T-helper 17 cell (primary cell): ENCODE measurements around the gene KMT5B. TPM values are rescaled to one million over a fixed set of nuclear protein-coding genes. Genes with fewer than 3 reads are reported as not detected.

Source experiments
- ATAC-seq: fragments of 150-1000 bp; cut with Tn5 transposase; 2 replicates; pipeline ENCODE4 v1.10.0; 2021; ENCODE audit warnings: mild to moderate bottlenecking, moderate library complexity
- DNase-seq, 3 donors: peaks; one replicate each; pipeline versions ENCODE4 v3.0.0 to v3.0.0-alpha.2; 2020 to 2021
- H3K9me3 ChIP-seq: one replicate; pipeline ENCODE4 v1.7.0; 2013; ENCODE audit warnings: low read length, mild to moderate bottlenecking; ENCODE audit not compliant: control insufficient read depth, poor library complexity, severe bottlenecking
- H3K27ac Mint-ChIP-seq: one replicate; pipeline ENCODE4 v1.8.0; 2022; ENCODE audit warnings: mild to moderate bottlenecking, moderate library complexity, mixed read lengths
- H3K27me3 Mint-ChIP-seq: one replicate; pipeline ENCODE4 v1.8.0; 2022; ENCODE audit warnings: mixed read lengths
- H3K36me3 Mint-ChIP-seq: one replicate; pipeline ENCODE4 v1.8.0; 2022; ENCODE audit warnings: low read depth, mixed read lengths
- H3K4me1 Mint-ChIP-seq: one replicate; pipeline ENCODE4 v1.8.0; 2022; ENCODE audit warnings: mild to moderate bottlenecking, mixed read lengths
- H3K4me3 Mint-ChIP-seq: one replicate; pipeline ENCODE4 v1.8.0; 2022; ENCODE audit warnings: mild to moderate bottlenecking, moderate library complexity, mixed read lengths
- total RNA-seq, 4 donors: library from RNA in 2 of 4; stranded (reverse) in 2 of 4; gene quantifications; one replicate each; pipeline ENCODE4 v1.2.3 and lab custom pipeline; 2022 to 2026

KMT5B gene
- total RNA-seq, 2 donors from 2014 or later = 30.5 to 33.8 TPM

DNA sequence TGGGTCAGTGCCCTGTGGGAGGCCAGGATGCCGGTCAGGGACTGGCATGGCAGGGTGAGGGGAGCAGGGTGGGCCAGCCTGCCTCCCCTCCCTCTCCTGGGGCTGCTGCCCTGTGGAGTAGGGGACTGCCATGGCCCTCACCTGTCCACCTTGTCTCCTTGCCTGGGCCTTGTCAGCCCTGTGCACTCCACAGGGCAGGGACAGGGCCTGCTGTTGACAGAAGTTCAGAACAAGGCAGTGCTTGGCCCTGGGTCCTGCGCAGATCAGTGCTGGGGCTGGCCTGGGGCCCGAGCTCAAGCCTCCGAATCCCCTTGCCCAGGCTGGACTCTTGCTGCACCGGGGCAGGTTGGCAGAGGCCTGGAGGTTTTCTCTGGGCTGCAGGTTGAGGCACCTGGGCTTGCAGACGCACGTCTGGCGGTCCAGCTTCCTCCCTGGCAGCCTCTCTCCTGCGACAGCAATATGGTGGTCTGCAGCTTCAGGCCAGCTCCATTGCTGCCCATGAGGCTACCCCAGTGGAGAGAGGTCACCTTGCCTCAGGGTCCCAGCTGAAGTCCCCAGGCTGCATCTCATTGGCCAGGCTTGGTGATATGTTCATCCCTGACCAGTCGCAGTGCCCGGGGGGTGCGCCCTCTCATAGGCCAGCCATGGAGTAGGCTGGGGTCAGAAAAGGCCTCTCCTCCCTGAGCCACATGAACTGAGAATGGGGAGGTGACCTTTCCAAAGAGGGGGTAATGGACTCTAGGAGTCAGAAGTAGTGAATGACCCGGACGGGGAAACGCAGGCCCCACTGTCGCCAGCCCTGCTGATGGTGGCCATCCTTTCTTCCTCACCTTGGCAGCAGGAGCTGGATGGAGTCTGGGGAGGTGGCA is 70.4 kb downstream of the KMT5B start:
- H3K36me3 Mint-ChIP-seq = no peaks in the 10 kb centered on the region
- no peak overlapping the region for H3K4me3 Mint-ChIP-seq
- H3K9me3 ChIP-seq = no peaks in the 10 kb centered on the region
- ATAC-seq = no peak
- no peak overlapping the region for H3K27ac Mint-ChIP-seq
- no peaks in the 10 kb centered on the region for H3K27me3 Mint-ChIP-seq
- no peak for DNase-seq
- H3K4me1 Mint-ChIP-seq = peaks cover 12% of the 10 kb centered on the region

DNA sequence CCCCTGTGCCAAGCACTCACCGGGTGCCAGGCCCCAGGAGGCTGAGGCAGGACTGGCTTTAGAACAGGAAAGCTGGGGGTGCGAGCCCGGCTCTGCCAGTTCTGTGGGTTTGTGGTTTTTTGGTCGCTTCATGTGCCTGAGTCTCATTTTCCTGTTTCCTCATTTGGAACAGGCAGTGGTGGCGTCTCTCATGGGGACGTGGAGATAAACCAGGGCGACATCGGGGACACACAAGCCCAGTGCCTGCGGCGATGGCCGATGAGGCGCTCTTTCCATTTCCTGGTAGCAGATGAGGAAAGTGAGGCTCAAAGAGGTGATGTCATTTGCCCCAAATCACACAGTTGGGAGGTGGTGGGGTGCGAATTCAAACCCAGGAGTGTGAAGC is 71.1 kb downstream of the KMT5B start:
- Mint-ChIP-seq H3K4me1 (peaks cover 12% of the 10 kb centered on the region), H3K27me3 (no peaks in the 10 kb centered on the region), H3K27ac (no peak overlapping the region), H3K36me3 (no peaks in the 10 kb centered on the region), H3K4me3 (peak overlapping the region; percentile 41)
- DNase-seq (no peak), ATAC-seq (peak; percentile 53)
- no peaks in the 10 kb centered on the region for H3K9me3 ChIP-seq

DNA sequence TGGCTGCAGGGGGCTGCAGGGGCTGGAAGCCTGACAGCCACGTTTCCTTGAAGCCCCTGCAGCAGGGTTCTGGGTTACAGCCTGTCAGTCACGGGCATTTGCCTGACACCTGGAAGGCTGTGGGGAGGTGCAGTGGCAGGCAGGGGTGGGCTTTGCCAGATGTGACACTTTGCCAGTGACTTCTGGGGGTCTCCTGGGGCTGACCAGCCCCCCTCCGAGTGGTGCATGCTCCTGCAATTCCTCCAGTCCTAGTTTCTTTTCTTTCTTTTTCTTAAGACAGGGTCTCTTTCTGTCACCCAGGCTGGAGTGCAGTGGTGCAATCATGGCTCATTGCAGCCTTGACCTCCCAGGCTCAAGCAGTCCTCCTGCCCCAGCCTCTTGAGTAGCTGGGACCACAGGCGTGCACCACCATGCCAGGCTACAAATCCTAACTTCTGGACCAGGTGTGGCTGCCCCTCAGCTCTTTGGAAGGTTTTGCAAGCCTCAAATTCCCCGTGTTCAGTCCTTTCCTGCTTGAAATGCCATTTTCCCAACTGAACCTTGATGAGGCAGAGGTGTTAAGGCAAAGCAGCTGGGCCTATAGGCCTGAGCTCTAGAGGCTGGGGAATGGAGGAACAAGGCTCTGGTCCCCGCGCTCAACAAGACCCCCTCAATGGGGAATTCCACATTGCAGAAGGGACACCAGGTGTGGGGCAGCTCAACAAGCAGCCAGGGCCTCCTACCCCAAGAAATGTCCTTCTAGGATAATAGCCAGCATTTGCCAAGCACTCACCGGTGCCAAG is 71.7 kb downstream of the KMT5B start:
- ATAC-seq = no peak
- no peak for DNase-seq
- Mint-ChIP-seq H3K4me1 (peaks cover 12% of the 10 kb centered on the region), H3K27me3 (no peaks in the 10 kb centered on the region), H3K27ac (no peak overlapping the region), H3K4me3 (no peak overlapping the region), H3K36me3 (no peaks in the 10 kb centered on the region)
- no peaks in the 10 kb centered on the region for H3K9me3 ChIP-seq

DNA sequence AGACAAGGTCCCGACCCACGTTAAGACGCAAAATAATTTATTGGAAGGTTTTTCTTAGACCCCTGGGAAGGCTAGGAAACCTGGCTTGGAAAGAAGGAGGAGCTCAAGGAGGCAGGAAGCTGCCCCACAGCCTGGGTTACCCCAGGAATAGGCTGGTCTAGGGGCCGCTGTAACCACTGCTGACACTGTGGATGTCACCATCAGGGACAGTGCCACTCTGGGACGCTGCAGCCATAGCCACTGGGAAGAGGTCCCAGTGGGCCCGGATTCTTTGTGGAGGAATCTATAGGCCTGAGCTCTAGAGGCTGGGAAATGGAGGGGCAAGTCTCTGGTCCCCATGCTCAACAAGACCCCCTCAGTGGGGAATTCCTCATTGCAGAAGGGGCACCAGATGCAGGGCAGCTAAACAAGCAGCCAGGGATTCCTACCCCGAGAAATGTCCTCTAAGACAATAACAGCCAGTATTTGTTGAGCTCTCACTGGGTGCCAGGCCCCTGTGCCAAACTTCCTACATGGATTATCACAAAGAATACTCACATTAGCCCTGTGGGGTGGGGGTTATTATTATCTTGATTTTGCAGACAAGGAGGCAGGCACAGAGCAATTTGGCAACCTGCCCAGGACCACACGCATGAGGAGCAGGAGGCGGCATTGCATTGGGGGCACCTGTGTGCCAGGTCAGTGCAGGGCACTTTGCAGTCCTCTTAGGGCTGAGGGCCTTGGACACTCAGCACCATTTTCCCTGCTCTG is 72.4 kb downstream of the KMT5B start:
- H3K9me3 ChIP-seq = no peaks in the 10 kb centered on the region
- ATAC-seq (no peak), DNase-seq (no peak)
- Mint-ChIP-seq H3K36me3 (no peaks in the 10 kb centered on the region), H3K27ac (no peak overlapping the region), H3K4me3 (no peak overlapping the region), H3K4me1 (peaks cover 12% of the 10 kb centered on the region), H3K27me3 (no peaks in the 10 kb centered on the region)

DNA sequence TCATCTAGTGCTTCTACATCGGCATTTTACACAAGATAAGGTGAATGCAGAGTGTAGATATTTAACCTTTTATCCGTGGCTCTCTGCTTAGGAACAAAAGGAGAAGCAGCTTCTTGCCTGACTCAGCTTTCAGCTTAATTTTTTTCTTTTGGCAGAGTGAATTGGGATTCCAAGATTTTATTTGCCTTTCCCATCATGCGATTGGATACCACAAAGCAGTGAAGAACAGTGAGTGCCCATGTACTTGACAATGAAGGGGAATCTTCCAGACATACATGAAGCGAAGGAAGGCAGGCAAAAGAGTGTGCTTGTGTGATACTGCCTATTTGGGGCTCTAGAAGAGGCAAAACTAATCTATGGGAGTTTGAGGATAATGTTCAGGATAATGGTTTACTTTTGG is 74.9 kb downstream of the KMT5B start:
- no peak overlapping the region for H3K4me3 Mint-ChIP-seq

DNA sequence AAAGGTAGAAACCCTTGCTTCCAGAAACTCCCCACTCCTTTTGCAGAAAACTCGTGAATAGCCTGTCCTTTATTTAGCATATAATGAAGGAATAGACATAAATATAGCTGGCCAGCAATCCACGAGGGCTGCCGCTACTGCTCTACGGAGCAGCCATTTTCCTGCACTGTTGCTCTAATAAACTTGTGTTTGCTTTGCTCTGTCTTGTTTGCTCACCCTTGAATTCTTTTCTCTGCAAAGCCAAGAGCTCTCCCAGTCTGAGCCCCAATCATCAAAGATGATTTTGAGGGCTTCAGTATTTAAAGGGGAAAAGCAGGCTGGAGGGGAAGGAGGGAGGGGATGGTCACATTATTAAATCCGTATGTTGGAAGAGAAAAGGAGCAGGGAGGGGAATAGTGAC is 75.3 kb downstream of the KMT5B start:
- DNase-seq (no peak), ATAC-seq (no peak)
- H3K9me3 ChIP-seq = no peaks in the 10 kb centered on the region
- Mint-ChIP-seq H3K36me3 (peaks cover 2% of the 10 kb centered on the region), H3K4me3 (no peak overlapping the region), H3K4me1 (peaks cover 12% of the 10 kb centered on the region), H3K27me3 (no peaks in the 10 kb centered on the region), H3K27ac (no peak overlapping the region)

More for the DNA sequence above, 74.9 kb downstream of the KMT5B start:
- no peak for DNase-seq
- Mint-ChIP-seq H3K36me3 (peaks cover 2% of the 10 kb centered on the region), H3K27ac (no peak overlapping the region), H3K27me3 (no peaks in the 10 kb centered on the region), H3K4me1 (peaks cover 12% of the 10 kb centered on the region)
- no peak for ATAC-seq
- no peaks in the 10 kb centered on the region for H3K9me3 ChIP-seq

DNA sequence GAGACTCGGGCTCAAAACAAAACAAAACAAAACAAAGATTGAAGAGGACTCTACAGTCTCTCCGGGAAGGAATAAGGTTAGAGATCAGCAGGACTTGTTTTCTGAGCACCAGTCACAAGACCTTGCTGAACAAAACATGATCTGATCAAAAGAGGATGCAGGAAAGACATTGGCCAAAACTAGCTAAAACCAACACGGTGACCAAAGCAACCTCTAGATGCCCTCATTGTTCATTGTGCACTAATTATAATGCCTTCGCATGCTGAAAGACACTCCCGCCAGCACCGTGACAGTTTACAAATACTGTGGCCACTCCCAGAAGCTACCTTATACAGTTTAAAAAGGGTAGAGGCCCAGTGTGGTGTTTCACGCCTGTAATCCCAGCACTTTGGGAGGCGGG is 76.2 kb downstream of the KMT5B start:
- Mint-ChIP-seq H3K27me3 (no peaks in the 10 kb centered on the region), H3K4me1 (peaks cover 6% of the 10 kb centered on the region), H3K27ac (no peak overlapping the region), H3K36me3 (peaks cover 2% of the 10 kb centered on the region), H3K4me3 (no peak overlapping the region)
- no peaks in the 10 kb centered on the region for H3K9me3 ChIP-seq
- DNase-seq = no peak
- no peak for ATAC-seq

DNA sequence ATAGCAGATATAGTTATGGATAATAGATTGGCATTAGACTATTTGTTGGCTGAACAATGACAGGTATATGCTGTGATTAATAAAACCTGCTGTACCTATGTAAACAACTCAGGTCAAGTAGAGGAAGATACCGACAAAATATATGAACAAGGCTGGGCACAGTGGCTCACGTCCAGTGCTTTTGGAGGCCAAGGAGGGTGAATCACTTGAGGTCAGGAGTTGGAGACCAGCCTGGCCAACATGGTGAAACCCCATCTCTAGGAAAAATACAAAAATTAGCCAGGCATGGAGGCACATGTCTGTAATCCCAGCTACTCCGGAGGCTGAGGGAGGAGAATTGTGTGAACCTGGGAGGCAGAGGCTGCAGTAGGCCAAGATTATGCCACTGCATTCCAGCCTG is 77.9 kb downstream of the KMT5B start:
- DNase-seq = no peak
- no peaks in the 10 kb centered on the region for H3K27me3 Mint-ChIP-seq
- no peak for ATAC-seq
- no peak overlapping the region for H3K4me3 Mint-ChIP-seq
- peaks cover 2% of the 10 kb centered on the region for H3K36me3 Mint-ChIP-seq
- no peaks in the 10 kb centered on the region for H3K9me3 ChIP-seq
- H3K4me1 Mint-ChIP-seq = no peaks in the 10 kb centered on the region
- no peak overlapping the region for H3K27ac Mint-ChIP-seq

DNA sequence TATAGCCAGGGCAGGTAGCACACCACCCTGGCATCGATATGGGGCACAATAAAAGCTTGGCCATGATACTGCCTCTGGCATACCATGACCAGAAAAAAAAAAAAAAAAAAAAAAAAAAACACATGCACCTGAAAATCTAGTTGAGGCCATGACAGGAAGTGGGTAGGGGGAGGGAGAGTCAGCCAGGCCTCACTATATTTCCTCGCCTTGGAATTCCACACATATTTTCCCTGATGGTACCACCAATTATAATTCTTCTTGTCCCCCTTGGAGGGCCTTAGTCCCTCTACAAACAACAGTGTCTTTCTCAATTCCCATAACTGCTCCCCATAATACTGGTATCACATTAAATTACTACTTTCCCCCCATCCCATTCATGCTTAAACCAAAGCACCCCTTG is 79.3 kb downstream of the KMT5B start:
- H3K9me3 ChIP-seq = no peaks in the 10 kb centered on the region
- peaks cover 10% of the 10 kb centered on the region for H3K36me3 Mint-ChIP-seq
- H3K27ac Mint-ChIP-seq = no peak overlapping the region
- ATAC-seq (no peak), DNase-seq (no peak)
- no peak overlapping the region for H3K4me3 Mint-ChIP-seq
- H3K27me3 Mint-ChIP-seq = peaks cover 13% of the 10 kb centered on the region
- H3K4me1 Mint-ChIP-seq = peaks cover 4% of the 10 kb centered on the region

DNA sequence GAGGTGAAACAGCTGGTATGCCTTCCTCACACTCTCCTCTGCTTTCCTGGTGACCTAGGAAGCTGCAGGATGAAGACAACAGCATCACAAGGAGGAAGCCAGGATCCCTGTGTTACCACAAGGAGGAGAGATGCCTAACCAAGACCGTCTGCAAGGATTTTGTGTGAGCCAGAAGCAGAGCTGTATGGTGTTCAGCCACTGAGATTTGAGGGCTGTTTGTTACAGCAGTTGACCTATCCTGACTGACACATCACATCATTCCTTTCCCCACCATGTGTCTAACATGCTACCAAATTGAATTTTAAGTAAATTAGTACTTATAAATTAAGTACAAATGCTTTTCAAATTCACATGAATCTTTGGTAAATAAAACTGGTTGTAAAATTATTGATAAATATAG is 83.0 kb downstream of the KMT5B start:
- Mint-ChIP-seq H3K4me1 (peaks cover 4% of the 10 kb centered on the region), H3K27ac (no peak overlapping the region), H3K36me3 (peaks cover 10% of the 10 kb centered on the region), H3K4me3 (no peak overlapping the region), H3K27me3 (peaks cover 14% of the 10 kb centered on the region)
- H3K9me3 ChIP-seq = no peaks in the 10 kb centered on the region
- DNase-seq (no peak), ATAC-seq (no peak)

DNA sequence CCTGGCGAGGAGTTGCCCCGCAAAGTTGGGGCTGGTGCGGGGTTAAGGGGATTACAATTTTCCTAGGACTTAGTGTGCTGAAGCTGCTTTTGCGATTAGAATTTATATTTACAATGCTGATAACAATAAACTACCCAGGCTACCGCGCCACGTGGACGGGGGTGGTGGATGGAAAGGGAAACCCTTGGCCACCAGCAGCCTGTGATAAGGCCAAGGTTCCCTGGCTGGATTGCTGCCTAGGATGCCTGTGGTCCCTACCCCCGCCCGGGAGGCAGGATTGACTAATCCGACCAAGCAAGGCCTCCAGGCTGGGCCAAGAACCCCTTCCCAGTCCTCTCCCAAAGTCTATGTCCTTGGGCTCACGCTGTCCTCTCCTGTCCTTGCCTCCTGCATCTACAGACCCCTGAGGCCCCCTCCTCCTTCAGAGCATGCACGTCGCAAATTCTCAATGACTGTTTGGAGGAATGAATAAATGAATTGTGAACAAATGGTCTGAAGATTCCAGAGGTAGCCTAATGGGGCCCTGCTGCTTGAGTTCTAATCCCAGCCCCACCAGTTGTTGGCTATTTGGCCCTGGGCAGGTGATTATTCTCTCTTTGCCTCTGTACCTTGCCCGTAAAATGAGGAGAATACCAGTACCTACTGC is 84.3 kb downstream of the KMT5B start:
- no peak overlapping the region for H3K27ac Mint-ChIP-seq
- peaks cover 8% of the 10 kb centered on the region for H3K36me3 Mint-ChIP-seq
- peak overlapping the region; percentile 45 for H3K4me3 Mint-ChIP-seq
- DNase-seq (no peak), ATAC-seq (no peak)
- H3K4me1 Mint-ChIP-seq = peaks cover 4% of the 10 kb centered on the region
- no peaks in the 10 kb centered on the region for H3K9me3 ChIP-seq
- peaks cover 14% of the 10 kb centered on the region for H3K27me3 Mint-ChIP-seq

DNA sequence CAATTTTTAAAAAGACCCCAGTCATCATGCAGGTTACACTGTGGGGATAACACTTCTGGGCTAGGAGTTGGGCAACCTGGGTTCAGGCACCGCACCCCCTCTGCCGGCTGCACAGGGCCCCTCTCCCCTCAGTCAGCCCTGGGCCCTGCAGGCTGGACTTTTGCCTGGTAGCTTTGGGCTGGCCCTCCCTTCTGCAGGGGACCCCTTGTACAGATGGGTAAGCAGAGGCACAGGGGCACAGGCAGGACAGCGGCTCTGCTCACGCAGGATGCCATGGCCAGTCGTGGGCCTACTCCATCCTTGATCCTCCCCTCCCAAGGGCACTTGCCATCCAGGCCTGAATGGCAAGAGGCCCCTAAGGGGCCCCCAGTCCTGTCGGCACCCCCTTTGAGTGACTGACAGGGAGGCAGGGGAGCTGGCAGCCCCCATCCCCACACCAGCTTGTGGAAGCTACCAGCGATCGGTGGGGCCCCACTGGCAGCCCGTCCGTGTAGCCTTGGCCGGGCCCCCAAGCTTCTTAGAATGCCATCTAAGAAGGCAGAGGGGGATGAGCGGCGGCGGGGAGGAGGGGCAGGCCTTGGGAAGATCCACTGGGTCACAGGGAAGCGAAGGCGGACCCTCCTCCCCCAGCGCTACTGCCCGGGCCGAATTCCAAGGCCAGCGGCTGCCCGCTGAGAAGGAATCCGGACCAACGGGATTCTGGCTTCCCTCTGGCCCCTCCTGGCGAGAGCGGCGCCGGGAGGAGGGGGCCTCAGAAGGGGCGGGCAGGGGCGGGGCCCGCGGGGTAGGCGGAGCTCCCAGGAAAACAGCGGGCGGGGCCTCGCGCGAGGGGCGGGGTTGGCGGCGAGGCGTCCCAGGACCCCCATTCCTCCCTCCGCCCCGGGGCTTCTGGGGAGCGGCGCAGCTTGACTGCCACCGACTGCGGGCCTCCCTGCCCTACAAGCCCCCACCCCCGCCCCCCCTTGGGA is 85.1 kb downstream of the KMT5B start:
- no peaks in the 10 kb centered on the region for H3K9me3 ChIP-seq
- H3K27me3 Mint-ChIP-seq = peaks cover 14% of the 10 kb centered on the region
- H3K4me1 Mint-ChIP-seq = peaks cover 4% of the 10 kb centered on the region
- DNase-seq (no peak), ATAC-seq (no peak)
- H3K27ac Mint-ChIP-seq = no peak overlapping the region
- H3K4me3 Mint-ChIP-seq = no peak overlapping the region
- H3K36me3 Mint-ChIP-seq = peaks cover 8% of the 10 kb centered on the region
